ENCODE results near the gene SLC5A12. TPM values are rescaled to one million over a fixed set of nuclear protein-coding genes. Genes with fewer than 3 reads are reported as not detected.

The SLC5A12 gene
- not detected for total RNA-seq

DNA sequence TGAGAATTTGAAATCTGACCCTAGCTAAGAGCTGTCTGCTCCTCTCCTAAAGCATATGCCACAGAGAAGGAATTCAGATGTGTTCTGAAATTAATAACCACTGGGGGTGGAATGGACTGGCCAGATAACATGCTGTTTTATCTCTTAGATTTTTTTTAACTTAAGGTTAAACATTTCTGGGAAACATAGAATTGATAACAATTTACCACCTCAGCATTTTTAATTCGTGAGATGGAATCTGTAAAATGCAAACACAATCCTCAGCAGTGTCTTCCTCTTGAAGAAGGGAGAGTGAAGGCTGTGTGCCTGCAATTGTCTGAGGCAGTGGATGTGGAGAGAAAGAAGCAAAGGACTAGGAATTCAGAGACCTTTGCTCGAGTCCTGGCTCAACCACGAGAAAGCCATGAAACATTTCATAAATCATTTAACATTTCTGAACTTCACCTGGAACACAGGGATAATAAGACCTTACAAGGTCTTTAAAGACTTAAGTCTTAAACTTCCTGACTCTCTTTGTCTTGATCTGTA lies at the start of gene SLC5A12:
TSS of gene SLC5A12 (minus strand) at position 113 of the 528 bp plus-strand sequence. CDS start 346 bp downstream, outside the sequence.

Other genes starting within 250 kb of the SLC5A12 start
- not detected for gene MUC15, start 149.8 kb downstream of the SLC5A12 start, total RNA-seq

All from parietal lobe (tissue), 1 donor.